Testis (tissue), 3 donors: Measurements from ENCODE around the gene KLHL25. TPM values are rescaled to one million over a fixed set of nuclear protein-coding genes. Genes with fewer than 3 reads are reported as not detected.

Experiments
- DNase-seq: peaks from one replicate; pipeline ENCODE4 v3.0.0-alpha.2; 2019
- H3K27ac ChIP-seq, 2 donors: fragments of 200-600 bp; sonication (generic); one replicate each; pipeline ENCODE4 v1.5.1; 2019
- H3K27me3 ChIP-seq: fragments of 200-600 bp; sonication (generic); one replicate; pipeline ENCODE4 v1.5.1; 2019
- H3K36me3 ChIP-seq: fragments of 200-600 bp; sonication (generic); one replicate; pipeline ENCODE4 v1.5.1; 2017; ENCODE audit warnings: low read depth; ENCODE audit errors: missing control alignments
- H3K4me1 ChIP-seq: fragments of 200-600 bp; sonication (generic); one replicate; pipeline ENCODE4 v1.5.1; 2019
- H3K4me3 ChIP-seq, 2 donors: fragments of 200-600 bp; sonication (generic); one replicate each; pipeline ENCODE4 v1.5.1; 2017 to 2019
- H3K9me3 ChIP-seq: fragments of 200-600 bp; sonication (generic); one replicate; pipeline ENCODE4 v1.5.1; 2017
- POLR2A ChIP-seq: fragments of 450-650 bp; IDR thresholded peaks from one replicate; pipeline ENCODE4 v1.6.1; 2017; ENCODE audit warnings: antibody characterized with exemption, mild to moderate bottlenecking, moderate library complexity
- WGBS, 2 donors: methylation state at CpG; one replicate each; pipeline ENCODE4 v1.1.5; 2018; 5-methylcytosine and 5-hydroxymethylcytosine counted together
- intact Hi-C: fragments of 100-400 bp; cut with DNase I; formaldehyde crosslinking; loops from one replicate; pipeline ENCODE4 v1.15.1; 2023; ENCODE audit warnings: low total_unique reads
- polyA plus RNA-seq: library from polyadenylated mRNA; stranded (reverse); fragments of 350-450 nt; fragmentation: Illumina TruSeq; extraction: RNeasy Lipid Tissue Mini Kit (QIAGEN cat#74804); gene quantifications from one replicate; pipeline ENCODE4 v1.2.3, GENCODE V29; 2014; ENCODE audit warnings: low read depth, low replicate concordance; ENCODE audit not compliant: insufficient read depth
- total RNA-seq, 2 donors: library from RNA; depleted of rRNA; stranded (reverse); fragments of >200 nt; gene quantifications; one replicate each; pipeline ENCODE4 v1.2.3, GENCODE V29; 2016
- TF ChIP-seq, protein P1 (sequence below), 3 experiments: fragments of 450-650 bp in 2 of 3; fragments of 200-600 bp in 1 of 3; sonication (generic) in 1 of 3; IDR thresholded peaks; one replicate each; pipeline ENCODE4 v1.5.1; 2016 to 2019; ENCODE audit warnings: antibody characterized with exemption in 3 of 3, mild to moderate bottlenecking in 2 of 3, moderate library complexity in 1 of 3

Gene KLHL25
- total and polyA plus RNA-seq, 3 donors from 2014 or later, result 19.6 to 50.1 (median 42.6) TPM

DNA sequence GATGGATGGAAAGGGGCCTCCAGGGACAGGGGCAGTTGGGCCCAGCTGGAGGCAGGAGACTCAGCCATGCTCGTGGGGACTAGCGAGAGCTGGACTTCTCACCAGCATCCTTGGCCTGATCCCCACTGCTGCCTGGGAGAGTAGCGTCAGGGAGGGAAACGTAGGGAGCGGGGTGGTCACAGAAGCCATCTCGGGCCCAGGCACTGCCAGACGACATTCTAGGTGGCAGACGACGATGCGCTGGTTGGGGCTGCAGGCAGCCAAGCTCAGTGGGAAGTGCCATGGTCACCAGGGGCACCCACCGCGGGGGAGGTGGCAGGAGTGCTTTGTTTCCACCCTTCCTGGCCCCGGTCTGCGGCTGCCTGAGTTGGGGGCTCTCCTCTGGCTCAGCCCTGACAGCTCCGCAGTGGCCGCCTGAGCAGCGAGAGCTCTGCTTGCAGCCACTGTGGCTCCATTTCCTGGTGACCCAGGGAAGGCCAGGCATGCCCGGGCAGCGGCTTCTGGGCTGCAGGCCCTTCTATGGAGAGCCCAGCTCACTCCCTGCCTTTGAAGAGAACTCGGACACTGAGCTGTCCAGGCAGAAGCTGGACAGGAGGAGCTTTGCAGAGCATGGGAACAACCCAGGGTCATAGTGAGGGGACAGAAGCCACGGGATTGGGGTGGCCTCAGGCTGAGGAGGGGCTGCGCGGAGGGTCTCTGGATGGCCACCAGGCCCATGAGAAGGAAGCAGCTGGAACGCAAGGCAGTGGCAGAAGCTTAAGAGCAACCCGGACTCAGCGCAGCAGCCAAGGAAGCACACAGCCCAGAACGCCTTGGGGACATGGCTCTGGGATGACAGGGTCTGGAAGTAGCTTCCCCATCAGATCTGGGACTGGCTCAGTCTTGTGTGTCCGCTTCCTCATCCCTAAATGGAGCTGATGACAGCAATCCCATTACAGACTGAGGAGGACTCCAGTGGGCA, 30.8 kb downstream of the KLHL25 start:
- 92 to 93% methylated on average over 11 to 28 of the region's 28 CpGs for WGBS, 2 donors
- TF ChIP-seq POLR2A, result no peak
- TF ChIP-seq, protein P1, sequence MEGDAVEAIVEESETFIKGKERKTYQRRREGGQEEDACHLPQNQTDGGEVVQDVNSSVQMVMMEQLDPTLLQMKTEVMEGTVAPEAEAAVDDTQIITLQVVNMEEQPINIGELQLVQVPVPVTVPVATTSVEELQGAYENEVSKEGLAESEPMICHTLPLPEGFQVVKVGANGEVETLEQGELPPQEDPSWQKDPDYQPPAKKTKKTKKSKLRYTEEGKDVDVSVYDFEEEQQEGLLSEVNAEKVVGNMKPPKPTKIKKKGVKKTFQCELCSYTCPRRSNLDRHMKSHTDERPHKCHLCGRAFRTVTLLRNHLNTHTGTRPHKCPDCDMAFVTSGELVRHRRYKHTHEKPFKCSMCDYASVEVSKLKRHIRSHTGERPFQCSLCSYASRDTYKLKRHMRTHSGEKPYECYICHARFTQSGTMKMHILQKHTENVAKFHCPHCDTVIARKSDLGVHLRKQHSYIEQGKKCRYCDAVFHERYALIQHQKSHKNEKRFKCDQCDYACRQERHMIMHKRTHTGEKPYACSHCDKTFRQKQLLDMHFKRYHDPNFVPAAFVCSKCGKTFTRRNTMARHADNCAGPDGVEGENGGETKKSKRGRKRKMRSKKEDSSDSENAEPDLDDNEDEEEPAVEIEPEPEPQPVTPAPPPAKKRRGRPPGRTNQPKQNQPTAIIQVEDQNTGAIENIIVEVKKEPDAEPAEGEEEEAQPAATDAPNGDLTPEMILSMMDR (IDR thresholded peaks at IDR 0.05), result no peak
- intact Hi-C loops, result no loop called here
- Histone ChIP-seq H3K4me1 (peaks cover 34% of the 10 kb centered on the region), H3K9me3 (no peaks in the 10 kb centered on the region), H3K27me3 (no peaks in the 10 kb centered on the region), H3K27ac (no peak overlapping the region), H3K4me3 (no peak overlapping the region), H3K36me3 (no peaks in the 10 kb centered on the region)
- no peak for DNase-seq

DNA sequence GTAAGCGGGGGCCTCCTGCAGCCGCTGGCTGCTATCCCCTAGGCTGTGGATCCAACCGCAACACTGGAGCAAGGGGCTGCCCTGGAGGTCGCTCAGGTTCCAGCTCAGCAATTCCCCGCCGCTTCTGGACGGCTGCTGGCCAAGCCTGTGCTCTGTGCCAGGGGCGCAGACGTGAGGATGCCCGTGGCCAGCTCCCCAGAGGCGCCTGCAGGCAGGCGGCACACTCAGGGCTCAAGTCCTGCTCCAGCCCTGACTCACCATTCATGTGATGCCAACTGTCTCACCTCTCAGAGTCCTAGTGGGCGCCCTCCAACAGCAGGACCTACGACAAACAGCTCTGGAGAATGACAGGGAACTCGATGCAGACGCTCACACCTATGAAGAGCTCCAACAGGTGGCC, 31.6 kb downstream of the KLHL25 start:
- Histone ChIP-seq H3K4me1 (peaks cover 38% of the 10 kb centered on the region), H3K27me3 (no peaks in the 10 kb centered on the region), H3K4me3 (no peak overlapping the region), H3K36me3 (no peaks in the 10 kb centered on the region), H3K27ac (no peak overlapping the region), H3K9me3 (no peaks in the 10 kb centered on the region)
- intact Hi-C loops, result no loop called here
- TF ChIP-seq, protein P1 (IDR thresholded peaks at IDR 0.05), result no peak
- TF ChIP-seq POLR2A, result no peak
- DNase-seq, result no peak
- WGBS, 2 donors, result 77 to 82% methylated on average over 5 to 16 of the region's 16 CpGs

DNA sequence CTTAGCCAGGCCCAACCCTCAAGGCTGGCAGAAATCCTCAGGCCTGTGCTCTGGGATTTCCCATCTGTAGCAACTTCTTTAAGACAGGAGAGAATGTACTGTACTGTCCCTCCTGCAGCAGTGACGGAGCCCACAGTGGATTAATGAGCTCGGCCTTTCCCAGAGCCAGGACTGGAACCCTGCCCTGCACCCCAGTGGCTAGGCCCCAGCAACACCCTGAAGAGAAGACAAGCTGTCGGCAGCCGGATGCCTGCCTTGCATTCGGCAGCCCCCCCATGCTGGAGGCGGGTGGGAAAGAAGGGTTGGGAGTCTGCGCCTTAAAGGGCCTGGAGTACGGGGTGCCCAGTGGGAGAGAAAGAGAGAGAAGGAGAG, 32.0 kb downstream of the KLHL25 start:
- TF ChIP-seq, protein P1 (IDR thresholded peaks at IDR 0.05), result no peak
- 77% methylated on average over 8 of the region's 8 CpGs; no CpG with 5 or more reads in 1 of the 2 donors for WGBS, 2 donors
- intact Hi-C loops, result no loop called here
- Histone ChIP-seq H3K9me3 (no peaks in the 10 kb centered on the region), H3K36me3 (no peaks in the 10 kb centered on the region), H3K27ac (no peak overlapping the region), H3K4me1 (peaks cover 38% of the 10 kb centered on the region), H3K4me3 (no peak overlapping the region), H3K27me3 (no peaks in the 10 kb centered on the region)
- no peak for DNase-seq

DNA sequence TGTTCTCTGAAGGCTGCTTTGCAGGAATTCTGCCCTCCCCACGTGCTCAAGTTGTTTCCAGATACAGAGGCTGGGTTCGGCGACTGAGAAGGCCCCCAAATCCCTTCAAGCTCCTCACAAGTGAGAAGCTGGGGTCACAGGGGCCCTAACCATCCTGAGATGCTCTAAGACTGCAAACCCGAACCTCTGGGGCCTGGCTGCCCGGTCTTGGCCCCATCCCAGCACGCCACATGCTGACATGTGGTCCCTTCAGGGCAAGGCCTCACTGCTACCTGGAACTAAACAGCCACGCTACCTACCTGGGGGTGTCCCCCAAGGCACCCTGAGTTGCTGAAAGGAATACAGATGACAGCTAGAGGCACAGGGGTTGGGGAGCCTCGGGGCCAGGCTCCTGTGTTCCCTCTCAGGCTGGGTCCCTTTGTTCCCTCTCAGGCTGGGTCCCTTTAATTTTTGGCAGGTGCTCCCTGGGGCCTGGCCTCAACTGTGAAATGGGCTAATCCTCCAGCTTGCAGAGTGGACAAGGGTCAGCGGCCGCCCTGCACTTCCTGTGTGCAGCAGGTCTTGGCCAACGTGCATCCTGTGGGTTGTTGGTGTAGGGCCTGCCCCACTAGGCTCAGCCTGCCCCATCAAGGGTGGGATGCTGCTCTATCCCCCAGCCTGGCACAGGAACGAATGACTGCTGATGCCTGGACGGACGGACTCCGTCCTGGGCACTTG, 32.5 kb downstream of the KLHL25 start:
- TF ChIP-seq, protein P1 (IDR thresholded peaks at IDR 0.05), result no peak
- TF ChIP-seq POLR2A, result no peak
- Histone ChIP-seq H3K4me1 (peaks cover 38% of the 10 kb centered on the region), H3K36me3 (no peaks in the 10 kb centered on the region), H3K27me3 (no peaks in the 10 kb centered on the region), H3K9me3 (no peaks in the 10 kb centered on the region), H3K4me3 (no peak overlapping the region), H3K27ac (peak overlapping the region in 1 of 2 donors; percentile 19)
- DNase-seq, result no peak
- intact Hi-C loops, result no loop called here
- WGBS, 2 donors, result 77% methylated on average over 15 of the region's 15 CpGs; no CpG with 5 or more reads in 1 of the 2 donors
